ENCODE results near the gene MGP.

The MGP gene

DNA sequence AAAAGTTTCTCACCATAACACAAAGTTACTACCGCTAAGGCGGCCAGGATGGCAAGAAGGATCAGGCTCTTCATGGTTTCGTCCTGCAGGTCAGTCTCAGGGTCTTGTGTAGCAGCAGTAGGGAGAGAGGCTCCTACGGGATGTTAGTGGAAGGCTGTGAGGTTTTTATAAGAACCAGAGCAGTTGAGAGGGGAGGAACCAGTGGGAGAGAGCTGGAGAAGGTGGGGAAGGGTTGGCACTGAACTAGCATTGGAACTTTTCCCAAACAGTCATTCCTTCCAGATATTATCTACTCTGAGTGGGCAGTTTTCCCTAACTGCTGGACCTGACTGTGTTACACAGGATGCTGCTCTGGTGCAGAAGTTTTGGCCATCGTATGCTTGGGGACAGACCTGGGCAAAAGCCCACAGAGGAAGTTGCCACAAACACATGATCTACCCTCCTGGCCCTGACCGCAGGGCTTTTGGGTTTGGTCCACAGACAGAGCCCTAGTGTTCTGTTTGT is at the start of gene MGP:
Gene MGP (minus strand): TSS at position 137 of the 504 bp plus-strand sequence. CDS start 63 bp downstream, at position 74.
- DNase-seq (ENCODE audit: insufficient read length, low spot score): no peak
- no peak for FAIRE-seq

DNA sequence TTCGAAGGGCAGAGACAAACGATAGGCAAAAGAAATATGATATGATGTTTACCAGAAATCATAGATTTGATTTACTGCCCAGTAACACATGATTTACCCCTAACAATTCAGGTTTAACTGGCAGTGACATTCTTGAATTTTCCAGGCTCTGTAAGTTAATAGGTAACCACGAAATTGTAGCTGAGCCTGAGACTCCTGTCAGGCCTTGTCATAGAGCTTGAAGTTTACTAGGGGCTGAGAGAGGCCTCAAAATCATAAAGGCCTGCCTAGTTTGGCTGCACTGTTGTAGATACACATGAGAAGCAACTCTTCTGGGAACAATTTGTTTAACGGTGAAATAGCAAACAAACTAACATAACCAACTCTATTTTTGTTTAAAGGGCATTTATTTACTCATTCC is 49.4 kb upstream of the MGP start:
- FAIRE-seq (no peak), DNase-seq (ENCODE audit: insufficient read length, low spot score) (no peak)

DNA sequence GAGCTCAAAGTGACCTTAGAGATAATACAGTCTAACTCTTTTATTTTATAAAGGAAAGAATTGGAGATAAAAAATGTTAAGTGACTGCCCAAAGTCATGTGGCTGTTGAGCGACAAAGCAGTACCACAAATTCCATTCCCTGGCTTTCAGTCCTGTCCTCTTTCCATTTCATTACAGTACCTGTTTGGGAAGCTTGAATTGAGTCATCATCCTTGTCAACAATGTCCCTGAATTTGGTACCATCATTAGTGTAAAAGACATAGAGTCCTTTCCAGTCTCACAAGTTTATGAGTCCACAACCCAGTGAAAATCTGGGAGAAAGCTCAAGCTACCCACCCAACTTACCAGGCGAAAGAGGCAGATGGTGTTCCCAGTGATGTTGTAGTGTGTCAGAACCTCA is 48.9 kb upstream of the MGP start:
- DNase-seq (ENCODE audit: insufficient read length, low spot score) (no peak), FAIRE-seq (no peak)

DNA sequence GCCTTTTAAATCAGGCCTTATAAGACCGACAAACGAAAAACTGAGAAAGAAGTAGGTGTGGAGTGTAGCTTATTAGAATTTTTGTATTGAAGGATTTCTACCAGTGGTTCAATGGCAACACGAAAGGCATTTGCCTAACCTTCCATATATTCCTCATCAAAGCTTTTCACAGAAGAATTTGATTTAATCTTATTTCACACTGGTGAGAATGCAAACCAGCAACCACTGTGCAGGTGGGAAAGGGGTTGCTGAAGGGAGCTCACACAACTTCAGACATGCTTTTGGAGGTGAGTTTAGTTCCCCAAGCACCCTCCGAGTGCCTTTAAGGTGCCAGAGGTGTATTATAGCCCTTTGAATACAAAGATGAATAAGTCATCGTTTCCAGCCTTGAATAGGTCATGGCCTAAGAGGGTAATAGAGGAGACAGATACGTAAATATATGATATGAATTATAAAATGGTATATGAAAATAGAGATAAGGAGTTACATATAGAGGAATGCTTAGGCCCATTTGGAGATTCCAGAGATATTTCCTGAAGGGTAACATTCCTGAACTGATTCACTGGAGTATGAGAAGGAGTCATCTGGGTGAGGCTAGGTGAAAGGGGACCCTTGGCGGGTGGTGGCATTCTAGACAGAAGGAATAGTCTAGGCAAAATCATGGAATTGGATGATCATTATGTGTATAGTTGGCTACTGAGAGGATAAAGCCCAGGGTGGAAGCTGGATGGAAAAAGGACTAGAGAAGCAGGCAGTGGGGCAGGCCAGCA is 46.3 kb upstream of the MGP start:
- DNase-seq (ENCODE audit: insufficient read length, low spot score) (no peak), FAIRE-seq (no peak)

DNA sequence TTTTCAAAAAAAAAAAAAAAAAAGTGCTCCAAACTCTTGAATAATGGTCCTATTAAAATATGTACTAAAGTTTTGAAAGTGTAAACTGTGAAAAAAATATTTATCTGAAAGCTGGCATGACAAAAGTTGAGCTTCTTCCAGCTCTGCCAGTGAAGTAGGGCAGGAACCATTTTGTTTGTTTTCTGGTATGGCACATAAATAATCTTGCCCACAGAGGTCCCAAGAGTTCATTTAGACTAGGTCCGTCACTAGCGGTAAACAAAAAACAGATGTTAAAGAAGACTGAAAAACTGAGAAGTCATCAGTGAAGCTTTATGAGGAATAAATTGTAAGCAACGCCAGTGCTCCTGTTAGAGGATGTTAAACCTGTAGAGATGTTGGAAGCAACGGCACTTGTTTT is 45.7 kb upstream of the MGP start:
- DNase-seq (ENCODE audit: insufficient read length, low spot score) (no peak), FAIRE-seq (no peak)

DNA sequence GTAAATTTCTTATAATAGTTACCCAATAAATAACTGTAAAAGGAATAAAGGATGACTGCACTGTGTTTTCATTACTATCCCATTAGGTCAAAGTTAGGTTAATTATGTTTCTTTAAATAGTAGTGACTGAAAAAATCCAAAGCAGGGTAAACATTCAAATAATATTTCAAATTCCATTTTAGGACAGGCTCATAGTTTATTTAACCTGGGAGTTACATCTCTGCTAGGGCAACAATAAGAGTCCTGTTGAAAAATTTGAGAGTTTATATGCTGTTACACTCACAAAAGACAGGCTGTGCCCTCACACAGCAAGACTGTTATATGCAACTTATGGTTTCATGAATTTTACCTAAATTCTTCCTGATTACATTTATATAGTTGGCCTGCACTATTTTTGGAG is 44.6 kb upstream of the MGP start:
- no peak for DNase-seq (ENCODE audit: insufficient read length, low spot score)
- FAIRE-seq: no peak

DNA sequence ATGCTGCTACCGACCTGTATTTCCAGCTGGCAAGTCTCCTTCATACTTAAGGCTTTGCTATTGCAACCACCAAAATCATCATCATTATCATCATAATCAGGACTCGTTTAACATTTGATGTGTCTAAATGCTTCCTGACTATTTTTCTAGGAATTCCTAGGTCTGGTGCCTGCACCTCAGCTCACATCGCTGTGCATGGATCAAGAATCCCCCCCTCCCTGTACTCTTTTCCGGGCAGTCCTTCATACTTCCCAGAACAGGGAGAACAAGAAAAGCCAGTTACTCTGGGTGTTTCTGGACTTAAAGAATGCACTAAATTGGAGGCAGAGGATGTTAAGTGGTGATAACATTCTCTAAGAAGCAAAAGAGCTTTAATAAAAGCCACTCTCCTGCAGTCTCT is 43.3 kb upstream of the MGP start:
- FAIRE-seq: no peak
- no peak for DNase-seq (ENCODE audit: insufficient read length, low spot score)

DNA sequence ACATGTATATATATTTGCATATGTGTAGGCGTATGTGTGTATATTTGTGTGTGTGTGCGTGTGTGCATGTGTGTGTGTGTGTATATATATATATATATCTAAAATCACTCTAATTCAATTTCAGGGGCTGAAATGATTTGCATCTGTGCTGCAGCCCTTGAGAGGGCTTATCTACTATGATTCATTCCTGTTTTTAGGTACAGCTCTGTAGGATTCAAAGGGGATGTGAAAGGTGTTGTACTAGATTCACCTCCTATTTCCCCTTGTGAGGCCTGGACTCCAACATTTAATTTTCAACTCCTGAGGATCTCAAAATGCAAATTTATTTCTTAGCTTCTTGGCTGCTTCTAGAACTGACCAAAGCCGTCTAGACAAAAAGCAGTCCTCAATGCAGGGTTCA is 41.6 kb upstream of the MGP start:
- DNase-seq (ENCODE audit: insufficient read length, low spot score) (no peak), FAIRE-seq (no peak)

DNA sequence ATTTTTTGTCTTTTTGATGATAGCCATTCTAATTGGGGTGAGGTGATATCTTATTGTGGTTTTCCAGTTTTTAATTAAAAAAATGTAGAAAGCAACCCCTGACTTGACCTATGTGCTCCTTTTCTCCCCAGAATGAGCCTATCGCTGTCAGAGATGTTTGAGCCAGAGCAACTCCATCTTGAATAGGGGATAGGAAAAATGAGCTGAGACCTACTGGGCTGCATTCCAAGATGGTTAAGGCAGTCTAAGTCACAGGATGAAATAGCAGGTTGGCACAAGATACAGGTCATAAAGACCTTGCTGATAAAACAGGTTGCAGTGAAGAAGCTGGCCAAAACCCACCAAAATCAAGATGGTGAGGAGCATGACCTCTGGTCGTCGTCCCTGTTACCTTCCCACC is 38.9 kb upstream of the MGP start:
- DNase-seq (ENCODE audit: insufficient read length, low spot score) (no peak), FAIRE-seq (no peak)

DNA sequence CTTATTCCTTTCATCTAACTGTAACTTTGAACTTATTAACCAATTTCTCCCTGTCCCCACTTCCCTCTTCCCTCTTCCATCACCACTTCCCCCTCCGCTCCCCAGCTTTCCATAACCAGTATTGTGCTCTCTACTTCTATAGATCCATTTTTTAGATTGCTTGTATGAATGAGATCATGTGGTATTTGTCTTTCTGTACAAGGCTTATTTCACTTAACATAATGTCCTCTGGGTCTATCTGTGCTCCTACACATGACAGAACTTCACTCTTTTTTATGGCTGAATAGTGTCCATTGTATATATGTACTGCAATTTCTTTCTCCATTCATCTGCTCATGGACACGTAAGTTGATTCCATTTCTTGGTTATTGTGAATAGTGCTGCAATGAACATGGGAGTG is 38.3 kb upstream of the MGP start:
- no peak for DNase-seq (ENCODE audit: insufficient read length, low spot score)
- no peak for FAIRE-seq

DNA sequence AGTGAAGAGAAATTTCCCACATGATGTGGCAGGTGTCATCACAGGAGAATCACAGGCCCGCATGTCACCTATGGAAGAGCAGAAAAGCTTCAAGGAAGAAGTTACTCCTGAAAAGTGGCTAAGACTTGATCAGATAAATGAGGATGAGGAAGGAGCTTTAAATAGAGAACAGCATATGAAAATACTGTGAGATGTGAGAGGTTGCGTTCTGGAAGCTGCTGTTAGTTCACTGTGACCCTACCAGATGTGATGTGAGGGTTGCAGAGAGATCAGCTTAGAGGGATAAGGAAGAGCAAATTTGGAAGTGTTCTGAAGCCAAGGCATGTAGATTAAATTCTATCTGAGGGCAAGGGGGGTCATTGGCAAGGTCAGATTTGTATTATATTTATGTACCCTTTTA is 35.6 kb upstream of the MGP start:
- DNase-seq (ENCODE audit: insufficient read length, low spot score): no peak
- FAIRE-seq: no peak

DNA sequence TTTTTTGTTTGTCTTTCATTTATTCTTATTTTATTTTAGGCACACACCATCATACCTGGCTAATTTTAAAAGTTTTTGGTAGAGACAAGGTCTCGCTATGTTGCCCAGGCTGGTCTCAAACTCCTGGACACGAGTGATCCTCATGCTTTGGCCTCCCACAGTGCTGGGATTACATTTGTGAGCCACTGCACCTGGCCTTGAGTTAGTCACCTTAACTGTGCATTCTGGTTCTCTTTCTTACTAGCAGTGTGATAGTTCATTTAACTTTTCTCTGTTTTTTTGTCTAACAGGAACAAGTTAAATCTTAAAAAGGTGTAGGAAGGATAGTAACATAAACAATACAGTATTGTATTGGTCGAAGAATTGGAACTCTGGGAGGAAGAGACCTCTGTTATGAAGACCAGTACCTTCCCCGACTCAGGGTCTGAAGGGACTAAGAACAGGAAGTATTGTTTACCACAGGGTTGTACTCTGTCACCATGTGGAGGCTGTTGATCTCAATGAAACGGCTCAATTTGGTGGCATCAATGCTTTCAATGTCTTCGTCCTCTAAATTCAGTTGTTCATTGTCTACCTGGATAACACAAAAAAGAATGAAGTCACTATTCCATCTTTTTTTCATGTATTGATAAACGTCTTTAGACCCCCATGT is 34.9 kb upstream of the MGP start:
- no peak for FAIRE-seq

DNA sequence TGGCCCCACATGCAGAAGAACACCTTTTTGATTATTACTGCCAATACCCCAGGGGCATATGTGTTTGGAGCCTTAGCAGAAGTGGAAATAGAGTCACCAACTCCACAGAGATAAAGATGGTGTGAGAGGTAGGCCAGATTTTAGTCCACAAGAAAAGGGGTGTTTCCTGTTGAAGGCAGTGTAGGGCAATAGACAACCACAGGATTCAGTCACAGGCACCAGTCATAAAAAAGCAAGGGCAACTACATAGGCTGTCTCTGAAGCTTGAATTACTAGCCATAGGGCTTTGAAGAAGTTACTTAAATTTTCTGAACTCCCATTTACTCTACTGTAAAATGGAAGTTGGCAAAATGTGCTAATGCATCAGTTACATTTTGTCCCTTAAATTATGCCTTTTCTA is 33.8 kb upstream of the MGP start:
- FAIRE-seq (no peak), DNase-seq (ENCODE audit: insufficient read length, low spot score) (no peak)

More for the DNA sequence above, 34.9 kb upstream of the MGP start:
- DNase-seq (ENCODE audit: insufficient read length, low spot score): no peak

DNA sequence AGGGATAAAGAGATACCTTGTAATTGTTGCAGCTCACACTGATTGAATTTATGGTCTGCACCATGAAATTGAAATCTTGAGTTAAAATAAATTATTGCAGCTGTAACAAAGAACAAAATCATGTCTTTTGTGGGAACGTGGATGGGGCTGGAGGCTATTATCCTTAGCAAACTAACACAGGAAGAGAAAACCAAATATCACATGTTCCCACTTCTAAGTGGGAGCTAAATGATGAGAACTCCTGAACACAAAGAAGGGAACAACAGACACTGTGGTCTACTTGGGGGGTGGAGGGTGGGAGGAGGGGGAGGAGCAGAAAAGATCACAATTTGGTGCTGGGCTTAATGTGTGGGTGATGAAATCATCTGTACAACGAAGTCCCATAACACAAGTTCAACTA is 30.1 kb upstream of the MGP start:
- FAIRE-seq: no peak
- DNase-seq (ENCODE audit: insufficient read length, low spot score): no peak

DNA sequence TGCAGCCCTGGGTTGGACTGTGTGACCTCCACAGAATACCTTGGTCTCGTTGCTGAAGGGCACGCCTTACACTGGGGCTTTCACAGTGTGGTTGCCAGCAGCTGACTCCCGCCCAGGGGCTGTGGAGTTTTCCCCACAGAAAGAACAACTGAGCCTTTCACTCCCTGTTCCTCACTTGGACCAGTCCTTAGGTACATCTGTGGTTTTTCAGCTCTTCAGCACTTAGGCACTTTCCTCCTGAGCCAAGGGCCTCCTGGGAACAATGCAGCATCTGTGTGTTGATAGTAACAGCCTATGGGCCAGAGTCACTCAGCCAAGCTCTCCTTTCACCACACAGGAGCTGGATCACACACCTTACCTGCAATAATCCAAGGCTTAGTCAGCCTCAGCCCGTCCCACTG is 27.7 kb upstream of the MGP start:
- FAIRE-seq: no peak
- DNase-seq (ENCODE audit: insufficient read length, low spot score): no peak

DNA sequence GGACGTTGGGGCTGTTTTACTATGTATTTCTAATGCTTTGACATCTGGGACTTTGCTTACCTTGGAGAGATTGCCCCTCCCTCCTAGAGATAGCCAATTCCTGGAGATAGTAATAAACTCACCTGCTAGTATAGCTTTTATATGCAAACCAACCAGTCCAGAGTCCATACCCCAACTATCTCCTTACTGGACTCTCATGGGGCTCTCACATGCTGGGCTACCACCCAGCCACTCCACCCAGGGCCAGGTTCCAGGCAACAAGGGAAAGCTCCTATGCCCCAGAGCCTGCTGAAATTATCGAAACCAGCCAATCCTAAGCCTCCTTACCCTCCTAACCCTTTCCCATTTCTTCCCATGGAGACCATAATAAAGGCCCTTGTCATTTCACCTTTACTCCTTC is 25.5 kb upstream of the MGP start:
- no peak for DNase-seq (ENCODE audit: insufficient read length, low spot score)
- no peak for FAIRE-seq

DNA sequence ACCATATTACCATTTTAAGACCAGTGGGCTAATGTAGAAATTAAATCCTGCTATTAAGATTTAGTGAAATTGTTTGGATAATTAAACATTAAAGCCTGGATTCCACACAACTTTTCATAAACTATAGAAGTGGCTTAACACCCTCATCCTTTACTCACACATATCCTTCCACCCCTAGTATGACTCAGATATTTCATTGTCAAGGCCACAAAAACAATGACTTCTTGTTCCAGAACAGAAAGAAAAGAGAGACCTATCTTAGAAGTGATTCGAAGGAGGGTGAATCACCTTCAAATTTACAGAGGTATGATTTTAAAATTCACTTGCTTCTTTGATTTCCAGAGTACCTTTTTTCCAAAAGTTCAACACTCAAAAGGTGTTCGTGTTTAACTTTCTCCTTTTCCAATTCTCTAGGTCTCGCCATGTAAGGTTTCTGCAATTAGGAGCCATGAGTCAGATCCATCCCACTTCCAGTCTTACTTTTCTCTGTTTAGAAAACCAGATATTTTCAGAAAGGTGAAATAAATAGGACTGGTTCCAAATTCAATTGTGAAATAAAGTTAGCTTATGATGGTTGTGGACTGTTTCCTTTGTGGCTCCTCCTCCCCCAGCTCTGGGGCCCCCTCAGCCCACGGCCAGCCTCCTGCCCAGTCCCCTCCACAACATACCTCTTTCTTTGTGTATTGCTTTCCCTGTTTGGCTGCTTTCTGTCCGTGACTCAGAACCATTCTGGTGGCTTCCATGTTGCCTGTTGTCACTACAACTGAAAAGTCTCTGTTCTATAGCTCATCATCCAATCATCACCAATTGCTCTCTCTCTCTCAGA is 24.6 kb upstream of the MGP start:
- no peak for DNase-seq (ENCODE audit: insufficient read length, low spot score)
- FAIRE-seq: no peak

DNA sequence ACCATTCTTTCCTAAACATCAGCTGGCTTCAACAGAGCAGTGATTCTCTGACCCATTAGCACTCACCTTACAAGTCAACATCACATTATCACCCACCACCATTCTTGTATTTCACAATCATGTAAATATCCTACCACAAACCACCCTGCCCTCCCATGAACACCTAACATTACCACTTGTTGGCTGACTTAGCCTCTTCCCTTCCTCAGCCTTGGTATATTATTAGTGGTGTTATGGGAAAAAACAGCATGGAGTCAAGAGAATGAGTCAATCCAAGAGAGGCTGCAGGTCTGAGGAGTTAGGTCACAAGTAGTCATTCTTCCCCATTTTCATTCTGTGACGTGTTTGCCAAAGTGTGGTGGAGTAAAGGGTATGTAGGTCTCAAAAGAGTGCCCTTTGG is 22.3 kb upstream of the MGP start:
- DNase-seq (ENCODE audit: insufficient read length, low spot score) (no peak), FAIRE-seq (no peak)

DNA sequence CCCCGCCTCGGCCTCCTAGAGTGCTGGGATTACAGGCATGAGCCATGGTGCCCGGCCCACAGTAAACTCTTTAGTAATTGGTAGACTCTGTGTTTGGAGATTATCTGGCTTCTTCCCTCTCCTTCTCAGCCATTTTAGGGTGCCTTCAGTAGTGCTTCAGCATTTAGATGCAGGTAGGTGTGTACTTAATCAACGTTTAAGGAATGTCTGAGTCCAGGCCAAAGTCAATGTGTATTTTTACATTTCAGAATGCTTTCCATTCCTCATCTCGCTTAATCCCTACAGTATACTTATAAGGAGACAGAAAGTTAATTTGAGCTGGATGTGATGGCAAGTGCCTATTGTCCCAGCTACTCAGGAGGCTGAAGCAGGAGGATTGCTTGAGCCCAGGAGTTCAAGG is 20.5 kb upstream of the MGP start:
- FAIRE-seq: no peak

DNA sequence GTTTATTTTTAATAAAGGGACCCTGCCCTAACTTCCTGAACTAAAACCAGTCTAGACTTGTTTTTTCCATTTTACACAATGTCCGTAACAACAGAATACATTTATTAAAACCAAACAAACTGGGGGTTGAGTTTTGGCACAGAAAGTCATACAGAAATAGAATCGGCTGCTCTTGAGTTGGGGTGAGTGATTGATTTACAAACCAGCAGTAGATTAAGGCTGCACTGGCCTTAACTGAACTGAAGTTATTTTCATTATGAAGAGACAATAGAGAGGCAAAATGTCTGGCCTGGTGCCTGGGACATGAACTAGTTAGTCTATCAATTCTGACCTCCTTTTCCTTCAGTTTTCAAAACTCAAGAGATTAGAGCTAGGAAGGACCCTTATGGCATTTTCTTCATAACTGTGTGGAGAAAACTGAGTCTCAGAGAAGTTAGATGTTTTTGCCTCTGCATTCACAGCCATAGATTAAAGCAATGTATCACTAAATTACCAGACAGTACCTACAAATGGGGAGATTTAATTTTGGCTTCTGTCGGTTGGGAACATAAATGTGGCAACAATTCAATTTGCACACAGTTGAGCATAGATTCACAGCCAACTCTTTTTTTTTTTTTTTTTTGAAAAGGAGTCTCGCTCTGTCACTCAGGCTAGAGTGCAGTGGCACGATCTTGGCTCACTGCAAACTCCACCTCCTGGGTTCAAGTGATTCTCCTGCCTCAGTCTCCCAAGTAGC is 19.8 kb upstream of the MGP start:
- FAIRE-seq: no peak
- no peak for DNase-seq (ENCODE audit: insufficient read length, low spot score)

More for the DNA sequence above, 20.5 kb upstream of the MGP start:
- DNase-seq (ENCODE audit: insufficient read length, low spot score): no peak

DNA sequence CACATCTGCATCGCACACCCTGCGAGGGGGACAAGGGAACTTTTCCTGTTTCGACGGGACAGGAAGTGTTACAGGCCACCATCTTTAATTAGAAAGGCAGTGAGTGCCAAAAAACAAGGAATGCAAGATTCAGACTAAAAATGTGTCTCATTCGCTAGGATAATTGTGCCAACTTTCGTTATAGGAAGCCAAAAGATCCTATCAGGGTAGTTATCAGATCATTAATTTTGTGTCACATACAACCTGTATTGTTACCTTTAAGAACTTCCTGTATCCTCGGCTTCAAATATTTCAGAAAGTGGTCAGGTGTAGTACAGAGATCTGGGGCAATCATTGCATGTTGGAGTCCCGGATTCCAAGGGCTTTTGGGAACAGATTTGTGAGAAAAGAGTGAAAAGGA is 19.2 kb upstream of the MGP start:
- FAIRE-seq (no peak), DNase-seq (ENCODE audit: insufficient read length, low spot score) (no peak)
